ENCODE measurements around the gene LPIN2.

LPIN2 gene

GRCh38 chr18:3036108-3036507 is 23.2 kb upstream of the LPIN2 start:
- TF ChIP-seq CTCF (IDR thresholded peaks at IDR 0.05; ENCODE audit: insufficient read depth, low read length, poor library complexity, severe bottlenecking), result no peak
- no peak for TF ChIP-seq EZH2phosphoT487 (conservative IDR thresholded peaks at IDR 0.05; ENCODE audit: low read length)
- Histone ChIP-seq H3K4me3 (ENCODE audit: insufficient read depth, low read length, poor library complexity, severe bottlenecking) (no peak overlapping the region), H3K27ac (ENCODE audit: low read depth, low read length) (no peak overlapping the region), H3K4me2 (ENCODE audit: low read depth, low read length, poor library complexity, severe bottlenecking) (no peak overlapping the region), H3K9ac (ENCODE audit: low read length) (no peak overlapping the region), H3K27me3 (ENCODE audit: low read length) (no peaks in the 10 kb centered on the region), H3K9me3 (ENCODE audit: insufficient read depth, low read length) (no peaks in the 10 kb centered on the region), H3K36me3 (ENCODE audit: low read length) (no peaks in the 10 kb centered on the region), H3K79me2 (ENCODE audit: insufficient read depth, low read length) (no peaks in the 10 kb centered on the region), H2AFZ (ENCODE audit: low read depth, low read length, severe bottlenecking) (no peak overlapping the region), H3K9me2 (replicated peaks; ENCODE audit: insufficient read depth, low read length) (no peaks in the 10 kb centered on the region), H3F3A (ENCODE audit: insufficient read depth) (no peaks in the 10 kb centered on the region), H4K20me1 (ENCODE audit: low read depth, low read length) (no peaks in the 10 kb centered on the region)

- no peak overlapping the region for H3K27ac ChIP-seq (ENCODE audit: low read depth, low read length)
- TF ChIP-seq CTCF (IDR thresholded peaks at IDR 0.05; ENCODE audit: insufficient read depth, low read length, poor library complexity, severe bottlenecking) (no peak), EZH2phosphoT487 (conservative IDR thresholded peaks at IDR 0.05; ENCODE audit: low read length) (no peak)
- no peaks in the 10 kb centered on the region for H3K9me3 ChIP-seq (ENCODE audit: insufficient read depth, low read length)
Observed at GRCh38 chr18:3035635-3036034, 22.7 kb upstream of the LPIN2 start.

GRCh38 chr18:3032721-3033120 is 19.8 kb upstream of the LPIN2 start:
- no peaks in the 10 kb centered on the region for H3K36me3 ChIP-seq (ENCODE audit: low read length)
- H3K4me2 ChIP-seq (ENCODE audit: low read depth, low read length, poor library complexity, severe bottlenecking), result no peak overlapping the region
- no peak overlapping the region for H3K9ac ChIP-seq (ENCODE audit: low read length)
- no peak overlapping the region for H3K27ac ChIP-seq (ENCODE audit: low read depth, low read length)
- TF ChIP-seq EZH2phosphoT487 (conservative IDR thresholded peaks at IDR 0.05; ENCODE audit: low read length), result no peak
- TF ChIP-seq CTCF (IDR thresholded peaks at IDR 0.05; ENCODE audit: insufficient read depth, low read length, poor library complexity, severe bottlenecking), result no peak
- H4K20me1 ChIP-seq (ENCODE audit: low read depth, low read length), result no peaks in the 10 kb centered on the region
- H3K27me3 ChIP-seq (ENCODE audit: low read length), result no peaks in the 10 kb centered on the region
- H2AFZ ChIP-seq (ENCODE audit: low read depth, low read length, severe bottlenecking), result no peak overlapping the region
- no peak overlapping the region for H3K4me3 ChIP-seq (ENCODE audit: insufficient read depth, low read length, poor library complexity, severe bottlenecking)
- H3K9me2 ChIP-seq (replicated peaks; ENCODE audit: insufficient read depth, low read length), result no peaks in the 10 kb centered on the region
- H3K9me3 ChIP-seq (ENCODE audit: insufficient read depth, low read length), result no peaks in the 10 kb centered on the region
- no peaks in the 10 kb centered on the region for H3K79me2 ChIP-seq (ENCODE audit: insufficient read depth, low read length)
- H3F3A ChIP-seq (ENCODE audit: insufficient read depth), result no peaks in the 10 kb centered on the region

More at GRCh38 chr18:3035635-3036034, 22.7 kb upstream of the LPIN2 start:
- Histone ChIP-seq H2AFZ (ENCODE audit: low read depth, low read length, severe bottlenecking) (no peak overlapping the region), H3K4me2 (ENCODE audit: low read depth, low read length, poor library complexity, severe bottlenecking) (no peak overlapping the region), H4K20me1 (ENCODE audit: low read depth, low read length) (no peaks in the 10 kb centered on the region), H3K4me3 (ENCODE audit: insufficient read depth, low read length, poor library complexity, severe bottlenecking) (no peak overlapping the region), H3K36me3 (ENCODE audit: low read length) (no peaks in the 10 kb centered on the region), H3K9ac (ENCODE audit: low read length) (no peak overlapping the region), H3K79me2 (ENCODE audit: insufficient read depth, low read length) (no peaks in the 10 kb centered on the region), H3K27me3 (ENCODE audit: low read length) (no peaks in the 10 kb centered on the region), H3K9me2 (replicated peaks; ENCODE audit: insufficient read depth, low read length) (no peaks in the 10 kb centered on the region), H3F3A (ENCODE audit: insufficient read depth) (no peaks in the 10 kb centered on the region)

Data from SU-DHL-6 (cell line).